PC-3 (cell line): ENCODE results near the gene ATG7. TPM values are rescaled to one million over a fixed set of nuclear protein-coding genes. Genes with fewer than 3 reads are reported as not detected.

Experiments
- ATAC-seq: fragments of 200-7000 bp; cut with Tn5 transposase; 2 replicates; pipeline ENCODE4 v1.9.1; 2020; ENCODE audit warnings: mild to moderate bottlenecking, moderate library complexity
- BruUV-seq: library from RNA; stranded (reverse); fragments of 400-500 nt; replicated peaks from 2 replicates; lab custom pipeline; 2021; lab: Mats Ljungman, UMichigan
- CTCF ChIA-PET: fragments of 300-600 bp; sonication (Branson Sonifier 250); formaldehyde crosslinking; loops from one replicate; lab custom pipeline; 2022; ENCODE audit warnings: antibody characterized with exemption; lab: Charles Lee
- POLR2A ChIA-PET: fragments of 300-600 bp; sonication (Branson Sonifier 250); formaldehyde crosslinking; loops from one replicate; lab custom pipeline; 2022; ENCODE audit warnings: antibody characterized with exemption; ENCODE audit not compliant: unreplicated experiment; lab: Charles Lee
- DNase-seq: peaks from one replicate; pipeline ENCODE4 v3.0.0-alpha.2; 2015
- H2AFZ ChIP-seq: fragments of 300-600 bp; sonication (generic); 2 replicates; pipeline ENCODE4 v1.6.0; 2016; ENCODE audit warnings: antibody characterized with exemption, low read length
- H3F3A ChIP-seq: fragments of 300-600 bp; sonication (generic); one replicate; pipeline ENCODE4 v1.6.0; 2017; ENCODE audit warnings: antibody characterized with exemption, low read length, control low read depth, mild to moderate bottlenecking; ENCODE audit not compliant: unreplicated experiment
- H3K27ac ChIP-seq: fragments of 300-600 bp; sonication (generic); 2 replicates; pipeline ENCODE4 v1.5.1; 2016; ENCODE audit warnings: mild to moderate bottlenecking, low read length
- H3K27me3 ChIP-seq: fragments of 300-600 bp; sonication (generic); 2 replicates; pipeline ENCODE4 v1.6.1; 2016; ENCODE audit warnings: low read length, mixed read lengths
- H3K36me3 ChIP-seq: fragments of 300-600 bp; sonication (generic); 2 replicates; pipeline ENCODE4 v1.6.1; 2016; ENCODE audit warnings: low read depth, mixed run types, low read length, mixed read lengths
- H3K4me1 ChIP-seq: fragments of 300-600 bp; sonication (generic); 2 replicates; pipeline ENCODE4 v1.5.1; 2016; ENCODE audit warnings: low read length; ENCODE audit not compliant: insufficient read depth
- H3K4me2 ChIP-seq: fragments of 300-600 bp; sonication (generic); 2 replicates; pipeline ENCODE4 v1.6.0; 2016; ENCODE audit warnings: low read length
- H3K4me3 ChIP-seq: fragments of 300-600 bp; sonication (generic); 2 replicates; pipeline ENCODE4 v1.5.1; 2016; ENCODE audit warnings: mild to moderate bottlenecking, low read length, mixed read lengths
- H3K79me2 ChIP-seq: fragments of 300-600 bp; sonication (generic); 2 replicates; pipeline ENCODE4 v1.6.1; 2017; ENCODE audit warnings: low read length, mixed read lengths
- H3K9ac ChIP-seq: fragments of 300-600 bp; sonication (generic); 2 replicates; pipeline ENCODE4 v1.6.0; 2016; ENCODE audit warnings: mild to moderate bottlenecking, low read length
- H3K9me2 ChIP-seq: fragments of 300-600 bp; sonication (generic); replicated peaks from 2 replicates; pipeline ENCODE4 v1.6.1; 2016; ENCODE audit warnings: mixed run types, low read length, mixed read lengths
- H3K9me3 ChIP-seq: fragments of 300-600 bp; sonication (generic); 2 replicates; pipeline ENCODE4 v1.6.1; 2016; ENCODE audit warnings: low read length, mixed read lengths
- H4K20me1 ChIP-seq: fragments of 300-600 bp; sonication (generic); 2 replicates; pipeline ENCODE4 v1.6.1; 2016; ENCODE audit warnings: low read length, mixed read lengths
- EZH2 ChIP-seq: fragments of 300-600 bp; sonication (generic); IDR thresholded peaks from one replicate; pipeline ENCODE4 v1.6.1; 2017; ENCODE audit warnings: antibody characterized with exemption, mild to moderate bottlenecking, low read length; ENCODE audit not compliant: unreplicated experiment
- EZH2phosphoT487 ChIP-seq: fragments of 300-600 bp; sonication (generic); IDR thresholded peaks from 2 replicates; pipeline ENCODE4 v1.6.1; 2018; ENCODE audit warnings: mild to moderate bottlenecking, antibody characterized with exemption, low read length, borderline replicate concordance
- intact Hi-C: fragments of 100-400 bp; cut with micrococcal nuclease; formaldehyde crosslinking; loops from 2 replicates; pipeline ENCODE4 v1.9.0; 2023
- total RNA-seq: library from RNA; depleted of rRNA; stranded (reverse); fragments of >200 nt; gene quantifications from 2 replicates; pipeline ENCODE4 v1.2.3, GENCODE V29; 2014
- TF ChIP-seq, protein P1 (sequence below): fragments of 300-600 bp; sonication (generic); conservative IDR thresholded peaks from 2 replicates; pipeline ENCODE4 v1.5.1; 2017; ENCODE audit warnings: antibody characterized with exemption, low read depth, mild to moderate bottlenecking, low read length

Gene ATG7
- total RNA-seq, 1 experiment from 2014 or later = 36.5 TPM

DNA sequence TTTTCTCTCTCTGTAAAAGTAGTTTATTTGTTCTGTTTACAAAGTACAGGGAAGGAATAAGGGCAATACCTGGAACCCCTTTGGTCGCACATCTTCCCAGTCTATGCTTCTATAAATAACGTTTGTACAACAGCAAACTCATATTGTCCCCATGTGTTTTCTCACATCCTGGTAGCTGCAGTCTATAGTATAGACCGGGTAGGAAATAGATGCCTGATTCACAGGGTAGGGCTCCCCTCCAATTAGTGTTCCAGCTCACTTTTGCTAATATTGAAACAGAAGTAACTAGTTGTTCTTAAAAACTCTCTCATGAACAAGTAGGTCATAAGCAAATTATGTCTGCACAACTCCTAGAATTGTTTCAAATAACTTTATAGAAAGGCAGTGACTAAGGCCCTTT lies 17.7 kb downstream of the ATG7 start:
- intact Hi-C loops = loop anchor here (2.0 to 5.0 kb wide), 3 partner anchors 17 to 143 kb away; partner anchors contain the start of gene ATG7
- Histone ChIP-seq H3K4me3 (peak overlapping the region; percentile 3; the same call in 1 of the 2 replicates), H3K9me2 (no peaks in the 10 kb centered on the region), H3K79me2 (peaks cover 63% of the 10 kb centered on the region), H3K9ac (peak overlapping the region; percentile 78), H3K9me3 (no peaks in the 10 kb centered on the region), H3K4me1 (peaks cover 61% of the 10 kb centered on the region), H3F3A (peaks cover 28% of the 10 kb centered on the region), H2AFZ (no peak overlapping the region), H3K4me2 (peak overlapping the region; percentile 77), H3K27me3 (no peaks in the 10 kb centered on the region), H3K36me3 (peaks cover 9% of the 10 kb centered on the region; the same call in 1 of the 2 replicates), H3K27ac (peak overlapping the region; percentile 97), H4K20me1 (no peaks in the 10 kb centered on the region)
- DNase-seq = peak; percentile 15
- ChIA-PET CTCF (interaction anchor here (0.8 to 1.3 kb wide), 2 partner anchors 17 to 53 kb away, joined by 3 to 4 read pairs; no protein-coding TSS in a partner anchor), POLR2A (interaction anchor here (0.9 to 2.3 kb wide), 4 partner anchors 11 to 436 kb away, joined by 4 to 25 read pairs (median 9); partner anchors contain the start of gene ATG7)
- no TSS peak for BruUV-seq
- peak; percentile 12 for ATAC-seq
- no peak for TF ChIP-seq EZH2
- TF ChIP-seq EZH2phosphoT487 = no peak
- TF ChIP-seq, protein P1, sequence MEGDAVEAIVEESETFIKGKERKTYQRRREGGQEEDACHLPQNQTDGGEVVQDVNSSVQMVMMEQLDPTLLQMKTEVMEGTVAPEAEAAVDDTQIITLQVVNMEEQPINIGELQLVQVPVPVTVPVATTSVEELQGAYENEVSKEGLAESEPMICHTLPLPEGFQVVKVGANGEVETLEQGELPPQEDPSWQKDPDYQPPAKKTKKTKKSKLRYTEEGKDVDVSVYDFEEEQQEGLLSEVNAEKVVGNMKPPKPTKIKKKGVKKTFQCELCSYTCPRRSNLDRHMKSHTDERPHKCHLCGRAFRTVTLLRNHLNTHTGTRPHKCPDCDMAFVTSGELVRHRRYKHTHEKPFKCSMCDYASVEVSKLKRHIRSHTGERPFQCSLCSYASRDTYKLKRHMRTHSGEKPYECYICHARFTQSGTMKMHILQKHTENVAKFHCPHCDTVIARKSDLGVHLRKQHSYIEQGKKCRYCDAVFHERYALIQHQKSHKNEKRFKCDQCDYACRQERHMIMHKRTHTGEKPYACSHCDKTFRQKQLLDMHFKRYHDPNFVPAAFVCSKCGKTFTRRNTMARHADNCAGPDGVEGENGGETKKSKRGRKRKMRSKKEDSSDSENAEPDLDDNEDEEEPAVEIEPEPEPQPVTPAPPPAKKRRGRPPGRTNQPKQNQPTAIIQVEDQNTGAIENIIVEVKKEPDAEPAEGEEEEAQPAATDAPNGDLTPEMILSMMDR = no peak

DNA sequence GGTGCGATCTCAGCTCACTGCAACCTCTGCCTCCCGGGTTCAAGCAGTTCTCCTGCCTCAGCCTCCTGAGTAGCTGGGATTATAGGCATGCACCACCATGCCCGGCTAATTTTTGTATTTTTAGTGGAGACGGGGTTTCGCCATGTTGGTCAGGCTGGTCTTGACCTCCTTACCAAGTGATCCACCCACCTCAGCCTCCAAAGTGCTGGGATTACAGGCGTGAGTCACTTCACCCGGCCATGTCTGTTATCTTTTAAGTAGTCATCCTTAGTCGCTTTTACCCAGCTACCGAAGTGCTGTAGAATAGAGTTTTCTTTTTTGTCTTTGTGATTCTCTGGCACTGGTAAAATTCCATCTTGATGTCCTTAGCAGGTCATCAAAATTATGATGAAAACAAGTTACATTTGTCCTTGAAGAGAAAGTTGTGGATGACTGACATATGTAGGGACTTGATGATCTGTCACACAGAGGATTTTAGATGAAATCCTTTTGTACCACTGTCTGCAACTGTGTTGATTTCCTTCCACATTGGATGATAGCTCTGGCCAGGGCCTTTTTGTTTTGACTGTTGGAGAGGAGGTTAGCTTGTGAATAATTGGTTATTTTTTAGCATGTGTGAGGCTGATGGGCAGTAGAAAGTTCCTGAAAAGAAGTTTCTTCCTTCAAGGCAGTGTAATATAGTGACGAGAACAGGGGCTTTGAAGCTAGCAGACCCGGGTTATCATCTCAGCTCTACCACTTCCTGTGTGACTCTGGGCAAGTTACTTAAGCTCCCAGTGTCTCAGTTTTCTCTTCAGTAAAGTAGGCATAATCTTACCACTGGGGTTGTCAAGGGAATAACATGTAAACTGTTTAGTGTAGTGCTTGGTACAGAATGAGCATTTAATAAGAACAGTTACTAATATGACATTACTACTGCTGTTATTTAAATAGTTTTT lies 18.8 kb downstream of the ATG7 start:
- H3K79me2 ChIP-seq = peaks cover 59% of the 10 kb centered on the region
- no peaks in the 10 kb centered on the region for H4K20me1 ChIP-seq
- peaks cover 28% of the 10 kb centered on the region for H3F3A ChIP-seq
- H3K9me3 ChIP-seq = no peaks in the 10 kb centered on the region
- no peaks in the 10 kb centered on the region for H3K27me3 ChIP-seq
- no TSS peak for BruUV-seq
- POLR2A ChIA-PET = no interaction called here
- peak overlapping the region; percentile 97 for H3K27ac ChIP-seq
- CTCF ChIA-PET = no interaction called here
- no peak overlapping the region for H3K4me3 ChIP-seq
- TF ChIP-seq EZH2 = no peak
- no peak for TF ChIP-seq EZH2phosphoT487
- TF ChIP-seq, protein P1 = no peak
- ATAC-seq = no peak
- 0 out of 2 replicates have a peak, but pooled peaks cover 7% of the 10 kb centered on the region for H3K36me3 ChIP-seq
- DNase-seq = peak; percentile 38
- no peak overlapping the region for H3K9ac ChIP-seq
- H3K4me2 ChIP-seq = peak overlapping the region; percentile 77; the same call in 1 of the 2 replicates
- peaks cover 57% of the 10 kb centered on the region for H3K4me1 ChIP-seq
- no peak overlapping the region for H2AFZ ChIP-seq
- H3K9me2 ChIP-seq = no peaks in the 10 kb centered on the region
- intact Hi-C loops = no loop called here
